Measurements from ENCODE around the gene LUC7L3.

DNA sequence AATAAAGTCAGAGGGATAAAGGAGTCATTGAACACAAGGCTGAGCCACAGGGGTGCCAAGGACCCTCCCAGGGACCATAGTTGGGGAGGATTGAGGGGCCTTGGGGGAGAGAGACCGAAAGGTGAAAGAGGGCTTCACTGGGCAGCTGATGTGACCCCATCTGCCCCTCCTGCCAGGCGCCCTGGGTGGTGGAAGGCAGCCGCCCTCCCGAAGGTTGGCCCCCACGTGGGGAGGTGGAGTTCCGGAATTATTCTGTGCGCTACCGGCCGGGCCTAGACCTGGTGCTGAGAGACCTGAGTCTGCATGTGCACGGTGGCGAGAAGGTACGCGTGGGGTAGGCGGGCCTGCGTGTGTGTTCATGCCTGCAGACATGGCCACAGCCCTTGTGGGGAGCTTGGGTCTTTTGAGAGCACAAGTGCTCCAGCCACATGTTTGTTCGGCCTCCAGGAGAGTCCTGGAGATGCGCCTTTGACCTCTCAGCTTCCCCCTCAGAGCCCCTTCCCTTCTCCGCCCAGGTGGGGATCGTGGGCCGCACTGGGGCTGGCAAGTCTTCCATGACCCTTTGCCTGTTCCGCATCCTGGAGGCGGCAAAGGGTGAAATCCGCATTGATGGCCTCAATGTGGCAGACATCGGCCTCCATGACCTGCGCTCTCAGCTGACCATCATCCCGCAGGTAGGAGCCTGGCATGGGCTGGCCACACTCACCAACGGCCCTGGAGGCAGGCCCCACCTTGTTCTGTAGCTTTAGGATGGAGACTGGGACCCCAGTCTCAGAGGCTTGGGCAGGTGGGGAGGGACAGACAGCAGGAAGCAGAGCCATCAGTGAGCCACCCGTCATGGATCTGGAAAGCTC is 35.7 kb upstream of the LUC7L3 start:
- TF ChIP-seq, protein P1, sequence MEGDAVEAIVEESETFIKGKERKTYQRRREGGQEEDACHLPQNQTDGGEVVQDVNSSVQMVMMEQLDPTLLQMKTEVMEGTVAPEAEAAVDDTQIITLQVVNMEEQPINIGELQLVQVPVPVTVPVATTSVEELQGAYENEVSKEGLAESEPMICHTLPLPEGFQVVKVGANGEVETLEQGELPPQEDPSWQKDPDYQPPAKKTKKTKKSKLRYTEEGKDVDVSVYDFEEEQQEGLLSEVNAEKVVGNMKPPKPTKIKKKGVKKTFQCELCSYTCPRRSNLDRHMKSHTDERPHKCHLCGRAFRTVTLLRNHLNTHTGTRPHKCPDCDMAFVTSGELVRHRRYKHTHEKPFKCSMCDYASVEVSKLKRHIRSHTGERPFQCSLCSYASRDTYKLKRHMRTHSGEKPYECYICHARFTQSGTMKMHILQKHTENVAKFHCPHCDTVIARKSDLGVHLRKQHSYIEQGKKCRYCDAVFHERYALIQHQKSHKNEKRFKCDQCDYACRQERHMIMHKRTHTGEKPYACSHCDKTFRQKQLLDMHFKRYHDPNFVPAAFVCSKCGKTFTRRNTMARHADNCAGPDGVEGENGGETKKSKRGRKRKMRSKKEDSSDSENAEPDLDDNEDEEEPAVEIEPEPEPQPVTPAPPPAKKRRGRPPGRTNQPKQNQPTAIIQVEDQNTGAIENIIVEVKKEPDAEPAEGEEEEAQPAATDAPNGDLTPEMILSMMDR (IDR thresholded peaks at IDR 0.05) = no peak
- TF ChIP-seq POLR2A (IDR thresholded peaks at IDR 0.05) = no peak
